Suprapubic skin (tissue), 4 donors: ENCODE measurements around the gene CADPS. TPM values are rescaled to one million over a fixed set of nuclear protein-coding genes. Genes with fewer than 3 reads are reported as not detected.

Experiments used
- DNase-seq, 2 donors: peaks; one replicate each; pipeline ENCODE4 v3.0.0-alpha.2; 2019; ENCODE audit warnings: low spot score in 2 of 2
- H3K27ac ChIP-seq: fragments of 200-600 bp; sonication (generic); one replicate; pipeline ENCODE4 v1.5.1; 2019
- H3K27me3 ChIP-seq: fragments of 200-600 bp; sonication (generic); one replicate; pipeline ENCODE4 v1.5.1; 2019
- H3K36me3 ChIP-seq: fragments of 200-600 bp; sonication (generic); one replicate; pipeline ENCODE4 v1.5.1; 2019
- H3K4me1 ChIP-seq: fragments of 200-600 bp; sonication (generic); one replicate; pipeline ENCODE4 v1.5.1; 2019
- H3K4me3 ChIP-seq: fragments of 200-600 bp; sonication (generic); one replicate; pipeline ENCODE4 v1.5.1; 2019; ENCODE audit warnings: mild to moderate bottlenecking
- H3K9me3 ChIP-seq: fragments of 200-600 bp; sonication (generic); one replicate; pipeline ENCODE4 v1.5.1; 2019
- EP300 ChIP-seq: sonication (generic); formaldehyde crosslinking; IDR thresholded peaks from one replicate; pipeline ENCODE4 v1.6.1; 2017; ENCODE audit warnings: antibody characterized with exemption
- POLR2A ChIP-seq, 2 donors: fragments of 450-650 bp; IDR thresholded peaks; one replicate each; pipeline ENCODE4 v1.6.1; 2017; ENCODE audit warnings: antibody characterized with exemption in 2 of 2, mild to moderate bottlenecking in 2 of 2, moderate library complexity in 2 of 2
- POLR2AphosphoS5 ChIP-seq, 3 donors: sonication (generic); formaldehyde crosslinking; IDR thresholded peaks; one replicate each; pipeline ENCODE4 v1.6.1; 2017; ENCODE audit warnings: antibody characterized with exemption in 3 of 3
- WGBS: methylation state at CpG from one replicate; pipeline ENCODE4 v1.1.5; 2018; 5-methylcytosine and 5-hydroxymethylcytosine counted together
- total RNA-seq, 4 donors: library from RNA; depleted of rRNA; stranded (reverse); fragments of >200 nt; gene quantifications; one replicate each; pipeline ENCODE4 v1.1.0, GENCODE V29; 2016
- TF ChIP-seq, protein P1 (sequence below), 2 donors: fragments of 200-600 bp in 1 of 2; fragments of 450-650 bp in 1 of 2; sonication (generic) in 1 of 2; IDR thresholded peaks; one replicate each; pipeline ENCODE4 v1.5.1; 2016 to 2019; ENCODE audit warnings: antibody characterized with exemption in 2 of 2, mild to moderate bottlenecking in 1 of 2, moderate library complexity in 1 of 2

Gene CADPS
- total RNA-seq, 4 donors from 2014 or later, result 0.57 to 3.8 (median 3.0) TPM

DNA sequence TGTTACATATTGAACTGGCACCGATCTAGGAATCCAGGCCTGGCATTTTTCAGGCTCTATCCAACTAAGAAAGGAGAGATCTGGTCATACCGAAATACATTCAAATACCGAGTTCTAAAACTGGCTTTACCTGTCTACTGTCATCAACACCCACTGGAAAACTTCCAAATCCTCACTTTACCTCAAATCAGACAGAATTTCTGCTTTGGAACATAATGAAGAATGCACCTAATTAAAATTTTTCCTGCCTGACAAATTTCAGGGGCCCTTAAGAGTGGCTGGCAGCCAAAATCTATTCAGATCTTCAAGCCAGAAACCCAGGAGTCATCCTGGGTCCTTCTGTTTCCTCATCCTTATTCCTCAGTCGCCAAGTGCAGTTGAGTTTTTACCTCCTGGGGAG is 303.3 kb downstream of the CADPS start:
- Histone ChIP-seq H3K27me3 (no peaks in the 10 kb centered on the region), H3K9me3 (no peaks in the 10 kb centered on the region), H3K36me3 (no peaks in the 10 kb centered on the region), H3K4me3 (no peak overlapping the region), H3K4me1 (no peaks in the 10 kb centered on the region), H3K27ac (no peak overlapping the region)
- DNase-seq, result no peak
- TF ChIP-seq, protein P1, sequence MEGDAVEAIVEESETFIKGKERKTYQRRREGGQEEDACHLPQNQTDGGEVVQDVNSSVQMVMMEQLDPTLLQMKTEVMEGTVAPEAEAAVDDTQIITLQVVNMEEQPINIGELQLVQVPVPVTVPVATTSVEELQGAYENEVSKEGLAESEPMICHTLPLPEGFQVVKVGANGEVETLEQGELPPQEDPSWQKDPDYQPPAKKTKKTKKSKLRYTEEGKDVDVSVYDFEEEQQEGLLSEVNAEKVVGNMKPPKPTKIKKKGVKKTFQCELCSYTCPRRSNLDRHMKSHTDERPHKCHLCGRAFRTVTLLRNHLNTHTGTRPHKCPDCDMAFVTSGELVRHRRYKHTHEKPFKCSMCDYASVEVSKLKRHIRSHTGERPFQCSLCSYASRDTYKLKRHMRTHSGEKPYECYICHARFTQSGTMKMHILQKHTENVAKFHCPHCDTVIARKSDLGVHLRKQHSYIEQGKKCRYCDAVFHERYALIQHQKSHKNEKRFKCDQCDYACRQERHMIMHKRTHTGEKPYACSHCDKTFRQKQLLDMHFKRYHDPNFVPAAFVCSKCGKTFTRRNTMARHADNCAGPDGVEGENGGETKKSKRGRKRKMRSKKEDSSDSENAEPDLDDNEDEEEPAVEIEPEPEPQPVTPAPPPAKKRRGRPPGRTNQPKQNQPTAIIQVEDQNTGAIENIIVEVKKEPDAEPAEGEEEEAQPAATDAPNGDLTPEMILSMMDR (IDR thresholded peaks at IDR 0.05), result no peak
- no peak for TF ChIP-seq EP300
- TF ChIP-seq POLR2A (IDR thresholded peaks at IDR 0.05), result no peak
- no peak for TF ChIP-seq POLR2AphosphoS5 (IDR thresholded peaks at IDR 0.05)
- 73% methylated on average over 4 of the region's 4 CpGs for WGBS

DNA sequence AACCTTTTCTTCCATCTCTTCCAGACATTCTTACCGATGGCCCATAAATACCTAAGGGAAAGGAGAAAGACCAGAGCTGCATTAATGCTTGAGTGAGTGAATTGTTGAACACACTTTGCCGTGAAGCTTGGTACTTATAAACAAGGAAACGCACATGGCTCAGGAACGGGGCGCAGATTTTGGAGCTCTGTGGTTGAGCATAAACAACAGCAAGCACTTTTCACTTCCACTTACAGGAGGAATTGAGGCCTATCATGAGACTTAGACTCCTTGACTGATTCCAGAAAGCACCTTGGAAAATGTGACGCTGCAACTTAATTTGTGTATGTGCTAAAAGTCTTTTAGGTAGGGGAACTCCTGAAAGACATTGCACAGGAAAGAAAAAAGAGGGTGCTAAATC is 304.3 kb downstream of the CADPS start:
- H3K9me3 ChIP-seq, result no peaks in the 10 kb centered on the region
- no peaks in the 10 kb centered on the region for H3K36me3 ChIP-seq
- WGBS, result 75% methylated on average over 6 of the region's 6 CpGs
- DNase-seq, result no peak
- no peaks in the 10 kb centered on the region for H3K27me3 ChIP-seq
- no peaks in the 10 kb centered on the region for H3K4me1 ChIP-seq
- H3K27ac ChIP-seq, result no peak overlapping the region
- no peak for TF ChIP-seq POLR2AphosphoS5 (IDR thresholded peaks at IDR 0.05)
- TF ChIP-seq POLR2A (IDR thresholded peaks at IDR 0.05), result no peak
- no peak for TF ChIP-seq EP300
- TF ChIP-seq, protein P1 (IDR thresholded peaks at IDR 0.05), result no peak
- no peak overlapping the region for H3K4me3 ChIP-seq

DNA sequence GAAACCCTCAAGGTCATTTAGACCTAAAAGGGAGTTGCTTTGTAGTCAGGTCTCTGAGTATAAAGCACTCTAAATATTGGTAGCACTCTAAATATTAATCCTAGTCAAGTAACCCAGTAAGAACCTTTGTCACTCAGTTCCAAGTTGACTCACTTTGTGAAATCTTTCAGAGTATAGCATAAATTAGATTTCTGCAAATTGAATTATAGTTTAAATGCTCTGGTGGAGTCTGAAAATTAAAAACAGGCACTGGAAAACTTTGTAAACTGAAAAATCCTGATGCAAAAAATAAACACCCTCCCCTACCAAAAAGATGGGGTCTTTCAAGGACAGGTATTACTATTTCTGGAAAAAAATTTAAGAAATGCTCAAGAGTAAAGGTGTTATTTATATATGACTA is 305.6 kb downstream of the CADPS start:
- H3K36me3 ChIP-seq, result no peaks in the 10 kb centered on the region
- no peaks in the 10 kb centered on the region for H3K27me3 ChIP-seq
- H3K4me1 ChIP-seq, result no peaks in the 10 kb centered on the region
- no peak for DNase-seq
- H3K4me3 ChIP-seq, result no peak overlapping the region
- no peak for TF ChIP-seq POLR2A (IDR thresholded peaks at IDR 0.05)
- TF ChIP-seq, protein P1 (IDR thresholded peaks at IDR 0.05), result no peak
- no peak for TF ChIP-seq EP300
- no peak for TF ChIP-seq POLR2AphosphoS5 (IDR thresholded peaks at IDR 0.05)
- H3K9me3 ChIP-seq, result no peaks in the 10 kb centered on the region
- H3K27ac ChIP-seq, result no peak overlapping the region

DNA sequence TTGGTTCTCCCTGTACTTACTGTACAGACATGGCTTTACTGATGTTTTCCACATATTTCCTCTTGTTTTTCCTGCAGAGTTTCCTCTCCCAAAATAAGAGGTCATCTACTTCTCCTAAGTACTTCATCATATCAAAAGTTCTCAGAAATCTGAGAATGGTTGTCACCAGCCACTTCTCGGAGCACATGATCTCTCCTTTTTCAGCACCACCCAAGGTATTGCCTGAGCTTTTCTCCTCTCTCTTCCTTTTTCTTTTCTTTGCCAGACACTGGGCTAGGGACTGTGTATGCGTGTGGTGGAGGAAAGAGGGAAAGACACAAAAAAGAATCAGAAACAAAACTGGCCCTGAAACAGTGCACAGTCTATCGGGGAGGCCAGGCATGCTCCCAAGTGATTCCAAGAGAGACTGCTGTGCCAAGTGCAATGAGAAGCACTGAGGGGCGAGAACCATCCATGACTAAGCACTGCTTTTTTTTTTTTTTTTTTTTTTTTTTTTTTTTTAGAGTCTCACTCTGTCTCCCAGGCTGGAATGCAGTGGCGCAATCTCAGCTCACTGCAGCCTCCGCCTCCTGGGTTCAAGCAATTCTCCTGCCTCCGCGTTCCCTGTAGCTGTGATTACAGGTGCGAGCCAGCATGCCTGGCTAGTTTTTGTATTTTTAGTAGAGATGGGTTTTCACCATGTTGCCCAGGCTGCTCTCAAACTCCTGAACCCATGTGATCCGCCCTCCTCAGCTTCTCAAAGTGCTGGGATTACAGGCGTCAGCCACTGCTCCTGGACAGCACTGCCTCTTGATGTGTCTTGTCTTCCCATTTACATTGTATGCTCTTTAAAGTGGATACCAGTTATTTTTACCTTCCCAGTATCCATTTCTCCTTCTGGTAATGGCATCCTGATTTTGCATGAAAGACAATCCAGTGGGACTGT is 307.9 kb downstream of the CADPS start:
- H3K27me3 ChIP-seq, result no peaks in the 10 kb centered on the region
- H3K9me3 ChIP-seq, result no peaks in the 10 kb centered on the region
- WGBS, result 28% methylated on average over 11 of the region's 11 CpGs
- no peak overlapping the region for H3K4me3 ChIP-seq
- no peaks in the 10 kb centered on the region for H3K36me3 ChIP-seq
- no peak for DNase-seq
- no peak for TF ChIP-seq EP300
- no peak for TF ChIP-seq POLR2A (IDR thresholded peaks at IDR 0.05)
- TF ChIP-seq, protein P1 (IDR thresholded peaks at IDR 0.05), result no peak
- TF ChIP-seq POLR2AphosphoS5 (IDR thresholded peaks at IDR 0.05), result no peak
- H3K4me1 ChIP-seq, result no peaks in the 10 kb centered on the region
- H3K27ac ChIP-seq, result no peak overlapping the region

DNA sequence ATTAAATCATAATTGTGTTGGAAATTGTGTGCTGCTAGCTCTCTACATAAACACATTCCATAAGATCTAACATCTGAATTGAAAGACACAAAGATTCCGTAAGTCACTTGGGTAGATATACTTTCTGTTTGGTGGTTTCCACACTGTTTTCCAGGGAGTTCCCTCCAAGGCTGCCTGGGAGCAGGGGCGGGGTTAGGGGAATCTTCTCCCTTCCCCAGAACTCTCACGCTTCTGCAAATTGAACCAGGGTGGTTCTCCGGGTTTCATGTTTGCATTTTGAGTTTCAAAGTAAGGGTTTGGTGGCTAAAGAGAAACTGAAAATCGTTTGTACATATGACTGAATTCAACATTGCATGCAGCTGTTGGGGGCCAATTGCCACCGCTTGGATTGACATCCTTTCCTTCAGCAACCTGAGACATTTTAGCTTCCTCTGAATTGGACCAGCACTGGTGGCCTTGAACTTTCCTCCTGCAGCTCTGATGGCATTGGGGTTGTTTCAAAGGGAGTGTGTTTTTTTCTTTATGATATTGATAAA is 309.1 kb downstream of the CADPS start:
- no peaks in the 10 kb centered on the region for H3K36me3 ChIP-seq
- H3K27ac ChIP-seq, result no peak overlapping the region
- H3K4me3 ChIP-seq, result no peak overlapping the region
- no peak for TF ChIP-seq POLR2A (IDR thresholded peaks at IDR 0.05)
- TF ChIP-seq, protein P1 (IDR thresholded peaks at IDR 0.05), result no peak
- no peak for TF ChIP-seq EP300
- no peak for TF ChIP-seq POLR2AphosphoS5 (IDR thresholded peaks at IDR 0.05)
- no peak for DNase-seq
- H3K4me1 ChIP-seq, result no peaks in the 10 kb centered on the region
- 71% methylated on average over 6 of the region's 6 CpGs for WGBS
- no peaks in the 10 kb centered on the region for H3K9me3 ChIP-seq
- H3K27me3 ChIP-seq, result no peaks in the 10 kb centered on the region
